Mesendoderm (in vitro differentiated cells): ENCODE results near the gene MYO3A.

ENCODE experiments used
- DNase-seq: peaks from one replicate; pipeline ENCODE4 v3.0.0; 2013
- H2AK5ac ChIP-seq: 2 replicates; pipeline ENCODE4 v1.6.1; 2013; ENCODE audit warnings: low read length, inconsistent platforms
- H2BK120ac ChIP-seq: 2 replicates; pipeline ENCODE4 v1.6.1; 2013; ENCODE audit warnings: low read depth, mild to moderate bottlenecking, low read length, moderate library complexity, mixed read lengths
- H2BK15ac ChIP-seq: replicated peaks from 2 replicates; pipeline ENCODE4 v1.6.1; 2013; ENCODE audit warnings: low read depth, mild to moderate bottlenecking, moderate library complexity
- H2BK5ac ChIP-seq: 2 replicates; pipeline ENCODE4 v1.6.1; 2013; ENCODE audit warnings: low read length, inconsistent platforms
- H3K18ac ChIP-seq: 2 replicates; pipeline ENCODE4 v1.6.1; 2013; ENCODE audit warnings: mild to moderate bottlenecking, low read length, mixed read lengths
- H3K23ac ChIP-seq: one replicate; pipeline ENCODE4 v1.6.1; 2013; ENCODE audit warnings: low read length
- H3K27ac ChIP-seq: 2 replicates; pipeline ENCODE4 v1.5.1; 2013; ENCODE audit warnings: low read depth, mild to moderate bottlenecking, inconsistent platforms, low read length, moderate library complexity
- H3K27me3 ChIP-seq: 2 replicates; pipeline ENCODE4 v1.6.1; 2013; ENCODE audit warnings: low read length, control low read depth, mild to moderate bottlenecking, inconsistent platforms; ENCODE audit not compliant: insufficient read depth, poor library complexity
- H3K36me3 ChIP-seq: 2 replicates; pipeline ENCODE4 v1.6.1; 2013; ENCODE audit warnings: low read length, inconsistent platforms; ENCODE audit not compliant: control insufficient read depth, insufficient read depth
- H3K4ac ChIP-seq: one replicate; pipeline ENCODE4 v1.6.1; 2013; ENCODE audit warnings: low read depth, mild to moderate bottlenecking, low read length, moderate library complexity
- H3K4me1 ChIP-seq: 2 replicates; pipeline ENCODE4 v1.6.1; 2013; ENCODE audit warnings: low read depth, low read length, inconsistent platforms; ENCODE audit not compliant: control insufficient read depth
- H3K4me2 ChIP-seq: 2 replicates; pipeline ENCODE4 v1.6.1; 2013; ENCODE audit warnings: low read length
- H3K4me3 ChIP-seq: 2 replicates; pipeline ENCODE4 v1.5.1; 2013; ENCODE audit warnings: mild to moderate bottlenecking, low read length
- H3K56ac ChIP-seq: one replicate; pipeline ENCODE4 v1.6.1; 2013; ENCODE audit warnings: low read length
- H3K79me1 ChIP-seq: 2 replicates; pipeline ENCODE4 v1.6.1; 2013; ENCODE audit warnings: low read length, inconsistent platforms
- H3K79me2 ChIP-seq: 2 replicates; pipeline ENCODE4 v1.6.1; 2013; ENCODE audit warnings: mild to moderate bottlenecking, low read length; ENCODE audit not compliant: control insufficient read depth, insufficient read depth
- H3K9ac ChIP-seq: 2 replicates; pipeline ENCODE4 v1.6.1; 2013; ENCODE audit warnings: low read length, inconsistent platforms
- H4K5ac ChIP-seq: one replicate; pipeline ENCODE4 v1.6.1; 2013; ENCODE audit warnings: low read length
- H4K8ac ChIP-seq: one replicate; pipeline ENCODE4 v1.6.1; 2013; ENCODE audit warnings: low read depth, mild to moderate bottlenecking, control low read depth, low read length, moderate library complexity
- WGBS: extraction: QIAGEN DNeasy Blood & Tissue Kit; methylation state at CpG from one replicate; pipeline ENCODE4 v1.1.7; 2013; ENCODE audit warnings: low lambda C conversion rate, missing lambda C conversion rate; ENCODE audit not compliant: insufficient coverage; ENCODE audit errors: extremely low coverage; 5-methylcytosine and 5-hydroxymethylcytosine counted together

Gene MYO3A

DNA sequence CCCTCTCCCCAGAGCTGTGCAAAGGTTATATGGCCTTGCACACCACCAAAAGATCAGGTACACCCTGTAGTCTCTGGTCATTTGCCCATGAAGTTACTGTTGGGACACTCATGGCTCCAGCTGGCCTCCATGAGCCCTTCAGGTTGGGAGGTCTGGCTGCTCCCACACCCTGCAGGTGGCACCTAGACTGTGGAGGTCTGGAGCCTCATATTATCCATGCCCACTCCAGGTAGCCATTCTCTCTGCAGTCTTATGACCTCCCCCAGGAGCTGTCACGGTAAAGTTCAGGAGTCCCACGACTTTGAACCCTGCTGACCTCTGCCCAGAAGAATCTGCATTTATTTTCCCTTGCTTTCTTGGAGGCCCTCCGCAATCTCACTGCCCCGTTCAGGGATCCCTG, 243.3 kb downstream of the MYO3A start:
- Histone ChIP-seq H3K79me1 (no peaks in the 10 kb centered on the region), H2BK5ac (no peak overlapping the region), H3K4me3 (no peak overlapping the region), H2BK15ac (no peak overlapping the region), H3K4me1 (no peaks in the 10 kb centered on the region), H3K27me3 (no peaks in the 10 kb centered on the region), H3K4ac (no peak overlapping the region), H4K8ac (no peak overlapping the region), H3K9ac (no peak overlapping the region), H3K27ac (no peak overlapping the region), H2BK120ac (no peak overlapping the region), H3K56ac (no peak overlapping the region), H3K36me3 (peaks cover 2% of the 10 kb centered on the region), H3K23ac (no peak overlapping the region), H3K4me2 (no peak overlapping the region), H3K79me2 (no peaks in the 10 kb centered on the region), H3K18ac (no peak overlapping the region), H4K5ac (no peak overlapping the region), H2AK5ac (no peak overlapping the region)
- DNase-seq, result no peak
- no CpG with 5 or more reads among the region's 4 CpGs for WGBS

DNA sequence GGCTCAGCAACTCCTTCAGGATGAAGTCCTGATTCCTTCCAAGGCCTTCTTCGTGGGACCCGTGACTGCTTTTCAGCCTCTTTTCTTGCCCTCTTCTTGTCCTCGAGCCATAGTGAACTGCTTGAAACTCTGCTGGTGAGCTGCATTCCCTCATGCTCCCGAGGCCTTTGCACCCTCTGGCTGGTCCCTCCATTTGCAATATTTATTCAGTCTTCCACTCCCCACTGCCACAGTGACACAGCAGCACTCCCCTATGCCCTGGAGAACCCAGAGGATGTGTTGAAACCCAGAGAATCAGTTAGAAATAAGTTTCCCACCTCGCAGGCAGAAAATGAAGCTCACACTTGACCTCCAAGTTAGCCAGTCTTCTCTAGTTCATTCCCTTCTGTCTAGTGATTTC, 260.2 kb downstream of the MYO3A start:
- no CpG with 5 or more reads among the region's 5 CpGs for WGBS

DNA sequence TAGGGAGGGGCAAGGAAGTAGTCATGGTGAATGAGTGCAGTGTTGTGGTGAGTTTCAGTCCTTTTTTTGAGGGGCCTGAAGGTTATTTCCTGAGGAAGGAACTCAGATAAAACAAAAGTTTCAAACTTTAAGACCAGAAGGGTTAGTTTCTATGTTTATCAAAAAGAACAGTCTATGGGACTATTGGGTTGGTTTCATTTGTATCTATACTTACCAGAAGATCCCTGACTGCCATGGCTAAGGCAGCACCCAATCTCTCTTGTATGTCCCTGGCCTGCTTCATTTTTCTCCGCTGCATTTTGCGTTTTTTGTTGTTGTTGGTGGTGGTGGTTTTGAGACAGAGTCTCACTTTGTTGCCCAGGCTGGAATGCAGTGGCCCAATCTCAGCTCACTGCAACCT, 263.2 kb downstream of the MYO3A start:
- Histone ChIP-seq H3K27me3 (no peaks in the 10 kb centered on the region), H3K4me2 (no peak overlapping the region), H3K79me1 (no peaks in the 10 kb centered on the region), H3K36me3 (no peaks in the 10 kb centered on the region), H3K56ac (no peak overlapping the region), H2BK120ac (no peak overlapping the region), H2BK15ac (no peak overlapping the region), H3K27ac (no peak overlapping the region), H2BK5ac (no peak overlapping the region), H3K18ac (no peak overlapping the region), H4K5ac (no peak overlapping the region), H3K9ac (no peak overlapping the region), H3K4ac (no peak overlapping the region), H3K4me3 (no peak overlapping the region), H3K79me2 (no peaks in the 10 kb centered on the region), H2AK5ac (no peak overlapping the region), H3K23ac (no peak overlapping the region), H4K8ac (no peak overlapping the region), H3K4me1 (peaks cover 3% of the 10 kb centered on the region)
- no peak for DNase-seq
- no CpG with 5 or more reads among the region's 2 CpGs for WGBS

More for the DNA sequence above, 260.2 kb downstream of the MYO3A start:
- Histone ChIP-seq H4K5ac (no peak overlapping the region), H3K4me2 (no peak overlapping the region), H3K36me3 (no peaks in the 10 kb centered on the region), H3K79me1 (no peaks in the 10 kb centered on the region), H3K4ac (no peak overlapping the region), H4K8ac (no peak overlapping the region), H3K4me1 (no peaks in the 10 kb centered on the region), H3K27me3 (no peaks in the 10 kb centered on the region), H3K18ac (no peak overlapping the region), H2BK15ac (no peak overlapping the region), H3K27ac (no peak overlapping the region), H2BK5ac (no peak overlapping the region), H3K9ac (no peak overlapping the region), H3K56ac (no peak overlapping the region), H2AK5ac (no peak overlapping the region), H3K79me2 (no peaks in the 10 kb centered on the region), H2BK120ac (no peak overlapping the region), H3K4me3 (no peak overlapping the region), H3K23ac (no peak overlapping the region)
- no peak for DNase-seq

DNA sequence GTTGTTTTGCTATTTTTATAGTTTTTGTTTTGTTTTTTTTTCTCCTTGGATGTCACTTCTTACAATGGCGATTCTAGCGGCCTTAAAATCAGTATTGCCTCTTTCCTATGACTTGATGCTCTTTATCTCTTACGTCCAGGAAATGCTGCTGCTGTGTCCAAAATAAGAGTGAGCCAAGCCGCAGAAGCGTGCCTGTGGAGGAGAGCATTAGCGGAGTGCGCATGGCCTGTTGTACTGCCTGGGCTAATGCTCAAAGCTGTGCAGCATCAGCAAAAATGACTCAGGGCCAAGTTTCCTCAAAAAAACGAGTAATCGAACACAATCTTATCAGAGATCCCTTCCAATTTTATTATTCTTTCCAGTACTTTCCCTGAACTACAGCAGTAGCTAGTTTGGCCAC, 264.1 kb downstream of the MYO3A start:
- Histone ChIP-seq H2BK5ac (no peak overlapping the region), H3K56ac (no peak overlapping the region), H3K27ac (no peak overlapping the region), H3K4me3 (no peak overlapping the region), H3K4me1 (peaks cover 3% of the 10 kb centered on the region), H2AK5ac (no peak overlapping the region), H2BK120ac (no peak overlapping the region), H3K36me3 (no peaks in the 10 kb centered on the region), H2BK15ac (no peak overlapping the region), H3K23ac (no peak overlapping the region), H4K5ac (no peak overlapping the region), H3K27me3 (no peaks in the 10 kb centered on the region), H3K79me2 (no peaks in the 10 kb centered on the region), H3K9ac (no peak overlapping the region), H3K4me2 (no peak overlapping the region), H3K4ac (no peak overlapping the region), H3K18ac (no peak overlapping the region), H4K8ac (no peak overlapping the region), H3K79me1 (no peaks in the 10 kb centered on the region)
- no peak for DNase-seq
- WGBS, result no CpG with 5 or more reads among the region's 9 CpGs

DNA sequence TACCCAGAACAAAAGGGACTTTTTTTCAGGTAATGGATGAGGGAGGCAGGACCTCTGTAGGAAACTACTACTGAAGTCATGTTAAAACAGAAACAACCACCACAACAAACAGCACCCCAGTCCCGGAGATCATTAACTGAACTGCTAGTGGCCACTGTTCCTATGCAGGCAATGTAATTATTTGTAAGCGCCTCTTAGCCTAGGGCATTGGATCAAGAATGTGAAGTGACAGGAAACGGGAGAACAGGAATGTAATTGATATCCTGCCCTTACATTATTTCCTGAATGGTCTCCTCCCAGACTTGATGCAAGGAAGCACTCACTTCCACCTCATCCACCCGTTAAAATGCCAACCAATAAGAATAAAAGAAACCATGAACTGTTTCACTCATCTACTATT, 265.8 kb downstream of the MYO3A start:
- Histone ChIP-seq H2BK120ac (no peak overlapping the region), H4K8ac (no peak overlapping the region), H3K56ac (no peak overlapping the region), H3K18ac (no peak overlapping the region), H3K36me3 (no peaks in the 10 kb centered on the region), H3K79me2 (no peaks in the 10 kb centered on the region), H3K9ac (no peak overlapping the region), H2AK5ac (no peak overlapping the region), H3K27me3 (no peaks in the 10 kb centered on the region), H3K4me1 (peaks cover 3% of the 10 kb centered on the region), H2BK15ac (no peak overlapping the region), H4K5ac (no peak overlapping the region), H3K23ac (no peak overlapping the region), H3K4me2 (no peak overlapping the region), H3K4ac (no peak overlapping the region), H3K4me3 (no peak overlapping the region), H3K79me1 (no peaks in the 10 kb centered on the region), H3K27ac (no peak overlapping the region), H2BK5ac (no peak overlapping the region)
- no CpG with 5 or more reads among the region's 4 CpGs for WGBS
- DNase-seq, result peak; percentile 78

DNA sequence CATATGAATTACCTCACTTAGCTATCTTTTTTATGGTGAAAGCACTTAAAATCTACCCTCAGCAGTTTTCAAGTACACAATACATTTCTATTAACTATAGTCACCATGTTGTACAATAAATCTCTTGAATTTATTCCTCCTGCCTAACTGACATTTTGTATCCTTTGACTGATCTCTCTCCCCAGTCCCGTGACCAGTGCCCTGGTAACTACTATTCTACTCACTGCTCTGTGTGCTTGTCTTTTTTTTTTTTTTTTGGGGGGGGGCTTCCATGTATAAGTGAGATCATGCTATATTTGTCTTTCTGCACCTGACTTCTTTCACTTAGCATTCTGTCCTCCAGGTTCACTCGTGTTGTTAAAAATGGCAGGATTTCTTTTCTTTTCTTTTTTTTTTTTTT, 271.2 kb downstream of the MYO3A start:
- no peak overlapping the region for H3K23ac ChIP-seq
- no peak overlapping the region for H3K4me2 ChIP-seq
- no peaks in the 10 kb centered on the region for H3K79me1 ChIP-seq
- no peak overlapping the region for H4K8ac ChIP-seq
- no peak overlapping the region for H3K4ac ChIP-seq
- H4K5ac ChIP-seq, result no peak overlapping the region
- no peak overlapping the region for H2BK5ac ChIP-seq
- H3K27me3 ChIP-seq, result peaks cover 5% of the 10 kb centered on the region
- H3K4me1 ChIP-seq, result no peaks in the 10 kb centered on the region
- no peak overlapping the region for H3K56ac ChIP-seq
- no peak overlapping the region for H3K4me3 ChIP-seq
- no peak overlapping the region for H3K9ac ChIP-seq
- no peak overlapping the region for H3K18ac ChIP-seq
- no peaks in the 10 kb centered on the region for H3K79me2 ChIP-seq
- no peak overlapping the region for H2AK5ac ChIP-seq
- no peak overlapping the region for H2BK120ac ChIP-seq
- WGBS, result no CpG with 5 or more reads among the region's 2 CpGs
- H3K36me3 ChIP-seq, result no peaks in the 10 kb centered on the region
- H2BK15ac ChIP-seq, result no peak overlapping the region
- DNase-seq, result no peak
- no peak overlapping the region for H3K27ac ChIP-seq
